ENCODE results near the gene CERK.

DNA sequence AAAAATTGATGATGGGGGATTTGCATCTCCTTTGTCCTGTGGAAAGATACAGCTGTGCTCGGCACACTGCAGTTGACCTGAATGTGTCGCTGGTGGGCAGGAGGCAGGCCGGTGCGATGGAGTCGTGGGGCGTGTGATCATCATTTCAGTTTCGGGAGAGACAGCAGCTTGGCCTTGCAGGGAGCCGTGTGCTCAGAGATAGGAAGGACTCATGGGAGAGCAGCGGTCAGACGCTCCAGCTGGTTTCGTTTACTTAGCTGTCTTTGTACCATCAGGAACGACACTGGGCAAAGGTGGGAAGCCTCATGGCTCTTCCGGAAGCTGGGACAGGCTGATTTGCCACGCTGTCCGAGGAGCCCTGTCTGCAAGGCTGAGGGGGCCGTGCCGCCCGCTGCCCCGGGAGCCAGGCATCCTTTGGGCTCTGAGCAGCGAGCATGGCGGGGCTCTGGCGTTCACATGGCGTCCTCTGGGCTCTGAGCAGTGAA is 85.2 kb downstream of the CERK start:
- TF ChIP-seq, protein P1, sequence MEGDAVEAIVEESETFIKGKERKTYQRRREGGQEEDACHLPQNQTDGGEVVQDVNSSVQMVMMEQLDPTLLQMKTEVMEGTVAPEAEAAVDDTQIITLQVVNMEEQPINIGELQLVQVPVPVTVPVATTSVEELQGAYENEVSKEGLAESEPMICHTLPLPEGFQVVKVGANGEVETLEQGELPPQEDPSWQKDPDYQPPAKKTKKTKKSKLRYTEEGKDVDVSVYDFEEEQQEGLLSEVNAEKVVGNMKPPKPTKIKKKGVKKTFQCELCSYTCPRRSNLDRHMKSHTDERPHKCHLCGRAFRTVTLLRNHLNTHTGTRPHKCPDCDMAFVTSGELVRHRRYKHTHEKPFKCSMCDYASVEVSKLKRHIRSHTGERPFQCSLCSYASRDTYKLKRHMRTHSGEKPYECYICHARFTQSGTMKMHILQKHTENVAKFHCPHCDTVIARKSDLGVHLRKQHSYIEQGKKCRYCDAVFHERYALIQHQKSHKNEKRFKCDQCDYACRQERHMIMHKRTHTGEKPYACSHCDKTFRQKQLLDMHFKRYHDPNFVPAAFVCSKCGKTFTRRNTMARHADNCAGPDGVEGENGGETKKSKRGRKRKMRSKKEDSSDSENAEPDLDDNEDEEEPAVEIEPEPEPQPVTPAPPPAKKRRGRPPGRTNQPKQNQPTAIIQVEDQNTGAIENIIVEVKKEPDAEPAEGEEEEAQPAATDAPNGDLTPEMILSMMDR (IDR thresholded peaks at IDR 0.05) = no peak
- TF ChIP-seq POLR2A (IDR thresholded peaks at IDR 0.05) (no peak), POLR2AphosphoS5 (IDR thresholded peaks at IDR 0.05) (no peak)
